H1 (cell line): Measurements from ENCODE around the gene ABHD11. TPM values are rescaled to one million over a fixed set of nuclear protein-coding genes. Genes with fewer than 3 reads are reported as not detected.

Experiments
- BRCA1 ChIP-seq: IDR thresholded peaks from 2 replicates; pipeline ENCODE4 v1.6.1; 2012; ENCODE audit warnings: low read depth, low read length, improper control_type of control experiment
- CBX5 ChIP-seq: fragments of 300-800, 300-1000 bp; sonication (generic); IDR thresholded peaks from 2 replicates; pipeline ENCODE4 v1.7.1; 2016; ENCODE audit warnings: antibody characterized with exemption, low read length, low read depth
- CHD1 ChIP-seq: IDR thresholded peaks from 2 replicates; pipeline ENCODE4 v1.6.1; 2012; ENCODE audit warnings: low read depth, low read length, improper control_type of control experiment
- CHD2 ChIP-seq: IDR thresholded peaks from 2 replicates; pipeline ENCODE4 v1.6.1; 2012; ENCODE audit warnings: low read length, improper control_type of control experiment
- EP300 ChIP-seq, 2 experiments: IDR thresholded peaks; 1 replicate in 1 of 2; 2 replicates in 1 of 2; pipeline ENCODE4 v1.6.1; 2011 to 2012; ENCODE audit warnings: low read depth in 2 of 2, low read length in 2 of 2, mild to moderate bottlenecking in 2 of 2, borderline replicate concordance in 1 of 2, inconsistent platforms in 1 of 2, moderate library complexity in 1 of 2
- GABPA ChIP-seq: IDR thresholded peaks from 2 replicates; pipeline ENCODE4 v1.6.1; 2011; ENCODE audit warnings: mild to moderate bottlenecking, low read length, moderate library complexity, borderline replicate concordance; ENCODE audit not compliant: insufficient read depth
- JUN ChIP-seq: IDR thresholded peaks from 2 replicates; pipeline ENCODE4 v1.6.1; 2011; ENCODE audit warnings: low read depth, mild to moderate bottlenecking, improper control_type of control experiment, low read length
- JUND ChIP-seq: IDR thresholded peaks from 2 replicates; pipeline ENCODE4 v1.6.1; 2011; ENCODE audit warnings: mild to moderate bottlenecking, improper control_type of control experiment, low read length
- KDM1A ChIP-seq: fragments of 200-600, 300-600 bp; sonication (generic); IDR thresholded peaks from 2 replicates; pipeline ENCODE4 v1.7.1; 2016; ENCODE audit warnings: mild to moderate bottlenecking, low read length, borderline replicate concordance
- MAFK ChIP-seq: IDR thresholded peaks from 2 replicates; pipeline ENCODE4 v1.6.1; 2012; ENCODE audit warnings: low read depth, mild to moderate bottlenecking, improper control_type of control experiment, low read length
- POLR2A ChIP-seq, 2 experiments: IDR thresholded peaks; 1 replicate in 1 of 2; 2 replicates in 1 of 2; pipeline ENCODE4 v1.6.1; 2011; ENCODE audit warnings: low read depth in 2 of 2, low read length in 2 of 2, mild to moderate bottlenecking in 2 of 2; ENCODE audit errors: control extremely low read depth in 1 of 2
- POLR2AphosphoS5 ChIP-seq: IDR thresholded peaks from 2 replicates; pipeline ENCODE4 v1.6.1; 2011; ENCODE audit warnings: low read depth, low read length
- POU5F1 ChIP-seq: IDR thresholded peaks from 2 replicates; pipeline ENCODE4 v1.6.1; 2011; ENCODE audit warnings: low read depth, mild to moderate bottlenecking, low read length, moderate library complexity
- RXRA ChIP-seq: IDR thresholded peaks from 2 replicates; pipeline ENCODE4 v1.6.1; 2011; ENCODE audit warnings: low read depth, mild to moderate bottlenecking, low read length, moderate library complexity; ENCODE audit not compliant: insufficient read depth
- SIX5 ChIP-seq: IDR thresholded peaks from 2 replicates; pipeline ENCODE4 v1.6.1; 2011; ENCODE audit warnings: mild to moderate bottlenecking, low read depth, low read length
- SRF ChIP-seq: IDR thresholded peaks from 2 replicates; pipeline ENCODE4 v1.6.1; 2011; ENCODE audit warnings: mild to moderate bottlenecking, low read depth, low read length, moderate library complexity
- TAF1 ChIP-seq: IDR thresholded peaks from 2 replicates; pipeline ENCODE4 v1.6.1; 2011; ENCODE audit warnings: mild to moderate bottlenecking, low read depth, low read length
- polyA plus RNA-seq, 7 experiments: library from polyadenylated mRNA; depleted of rRNA in 3 of 7; stranded (reverse) in 5 of 7; unstranded in 2 of 7; fragments of >200 nt in 5 of 7; fragments of 200-250 nt in 2 of 7; gene quantifications; 1 replicate in 5 of 7; 2 replicates in 1 of 7; 4 replicates in 1 of 7; pipeline versions ENCODE4 v1.2.1 to v1.2.3, GENCODE V29; 2011 to 2013; ENCODE audit warnings: missing spikeins in 2 of 7, mixed read lengths in 2 of 7
- total RNA-seq: library from RNA; stranded (reverse); fragmentation: NEBNext Ultra II Directional; extraction: Animal tissue kit (Norgen Biotek cat#: 25700); gene quantifications from 2 replicates; pipeline ENCODE4 v1.2.1, GENCODE V29; 2021
- TF ChIP-seq, protein P1 (sequence below), 3 experiments: IDR thresholded peaks; 1 replicate in 2 of 3; 2 replicates in 1 of 3; pipeline versions ENCODE4 v1.5.1 to v1.6.1; 2011; ENCODE audit warnings: low read length in 3 of 3, mild to moderate bottlenecking in 3 of 3, inconsistent platforms in 2 of 3, low read depth in 1 of 3, moderate library complexity in 1 of 3; ENCODE audit not compliant: insufficient read depth in 1 of 3; ENCODE audit errors: control extremely low read depth in 1 of 3
- TF ChIP-seq, protein P2 (sequence below): IDR thresholded peaks from 2 replicates; pipeline ENCODE4 v1.6.1; 2012; ENCODE audit warnings: inconsistent platforms
- TF ChIP-seq, protein P3 (sequence below): IDR thresholded peaks from 2 replicates; pipeline ENCODE4 v1.6.1; 2012; ENCODE audit warnings: low read length, inconsistent platforms

The ABHD11 gene
- total and polyA plus RNA-seq, 2 of the 8 experiments (the other 6 are each of a cell fraction or from before 2014, with no cell fraction given) = 19.8 to 42.2 TPM

DNA sequence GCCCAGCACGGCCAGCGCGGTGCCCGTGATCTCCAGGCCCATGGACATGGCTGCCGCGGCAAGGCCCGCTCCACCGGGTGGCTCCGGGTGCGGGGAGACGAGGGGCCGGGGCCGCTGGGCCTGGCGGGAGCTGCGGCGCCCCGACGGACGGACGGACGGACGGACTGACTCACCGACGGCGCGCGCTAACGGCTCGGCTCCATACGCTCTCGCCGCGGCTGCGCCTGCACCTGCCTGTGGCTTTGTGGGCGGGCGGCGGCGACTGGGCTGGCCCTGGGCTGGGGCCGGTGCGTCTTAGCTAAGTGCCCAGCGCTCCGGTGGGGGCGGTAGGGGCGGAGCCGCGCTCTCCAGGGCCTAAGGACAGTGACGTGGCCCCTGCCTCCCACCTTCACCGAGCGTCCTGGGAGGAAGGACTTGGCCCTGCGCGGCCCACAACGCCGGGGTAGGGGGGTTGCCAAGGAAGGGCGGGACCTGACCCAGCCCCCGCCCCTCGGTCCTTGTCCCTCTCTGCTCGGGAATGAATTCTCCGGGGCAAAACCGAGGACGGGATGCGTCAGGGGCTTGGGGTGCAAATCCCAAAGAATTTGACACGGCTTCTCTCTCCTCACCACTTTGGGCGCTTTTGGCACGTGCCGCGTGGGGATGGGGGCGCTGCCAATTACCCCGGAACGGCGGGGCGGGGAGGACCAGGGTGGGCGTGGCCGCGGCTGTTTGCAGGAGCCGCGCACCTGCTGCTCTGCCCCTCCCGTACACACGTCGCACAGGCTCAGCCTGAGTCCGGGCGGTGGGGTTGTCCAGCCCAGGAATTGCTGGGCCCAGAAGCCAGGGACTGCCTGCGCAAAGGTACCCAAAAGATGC lies 31.6 kb upstream of the ABHD11 start, which contains the start of gene CLDN3 (continued):
- TF ChIP-seq CHD1 (no peak), TAF1 (peak; percentile 87), SRF (no peak), GABPA (0 out of 2 replicates have a peak, but pooled peaks have one; percentile 20), JUN (no peak), CHD2 (no peak), EP300 (IDR thresholded peaks at IDR 0.05; ENCODE audit: borderline replicate concordance in 1 of 2, low read depth in 2 of 2, low read length in 2 of 2) (peak in 1 of 2 experiments; percentile 50; a peak in 1 of 3 replicates), KDM1A (no peak), BRCA1 (no peak), POU5F1 (no peak), POLR2A (IDR thresholded peaks at IDR 0.05; ENCODE audit: control extremely low read depth in 1 of 2, low read depth in 2 of 2, low read length in 2 of 2) (peak in 1 of 2 experiments; percentile 76; a peak in 2 of 3 replicates), JUND (no peak), RXRA (no peak), SIX5 (no peak), POLR2AphosphoS5 (peak; percentile 80), MAFK (no peak), CBX5 (no peak)
- TF ChIP-seq, protein P1, sequence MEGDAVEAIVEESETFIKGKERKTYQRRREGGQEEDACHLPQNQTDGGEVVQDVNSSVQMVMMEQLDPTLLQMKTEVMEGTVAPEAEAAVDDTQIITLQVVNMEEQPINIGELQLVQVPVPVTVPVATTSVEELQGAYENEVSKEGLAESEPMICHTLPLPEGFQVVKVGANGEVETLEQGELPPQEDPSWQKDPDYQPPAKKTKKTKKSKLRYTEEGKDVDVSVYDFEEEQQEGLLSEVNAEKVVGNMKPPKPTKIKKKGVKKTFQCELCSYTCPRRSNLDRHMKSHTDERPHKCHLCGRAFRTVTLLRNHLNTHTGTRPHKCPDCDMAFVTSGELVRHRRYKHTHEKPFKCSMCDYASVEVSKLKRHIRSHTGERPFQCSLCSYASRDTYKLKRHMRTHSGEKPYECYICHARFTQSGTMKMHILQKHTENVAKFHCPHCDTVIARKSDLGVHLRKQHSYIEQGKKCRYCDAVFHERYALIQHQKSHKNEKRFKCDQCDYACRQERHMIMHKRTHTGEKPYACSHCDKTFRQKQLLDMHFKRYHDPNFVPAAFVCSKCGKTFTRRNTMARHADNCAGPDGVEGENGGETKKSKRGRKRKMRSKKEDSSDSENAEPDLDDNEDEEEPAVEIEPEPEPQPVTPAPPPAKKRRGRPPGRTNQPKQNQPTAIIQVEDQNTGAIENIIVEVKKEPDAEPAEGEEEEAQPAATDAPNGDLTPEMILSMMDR (IDR thresholded peaks at IDR 0.05; ENCODE audit: control extremely low read depth in 1 of 3, insufficient read depth in 1 of 3, low read depth in 1 of 3, low read length in 3 of 3) = no peak
- TF ChIP-seq, protein P2, sequence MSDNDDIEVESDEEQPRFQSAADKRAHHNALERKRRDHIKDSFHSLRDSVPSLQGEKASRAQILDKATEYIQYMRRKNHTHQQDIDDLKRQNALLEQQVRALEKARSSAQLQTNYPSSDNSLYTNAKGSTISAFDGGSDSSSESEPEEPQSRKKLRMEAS = peak; percentile 57; the same call in 1 of the 2 replicates
- TF ChIP-seq, protein P3, sequence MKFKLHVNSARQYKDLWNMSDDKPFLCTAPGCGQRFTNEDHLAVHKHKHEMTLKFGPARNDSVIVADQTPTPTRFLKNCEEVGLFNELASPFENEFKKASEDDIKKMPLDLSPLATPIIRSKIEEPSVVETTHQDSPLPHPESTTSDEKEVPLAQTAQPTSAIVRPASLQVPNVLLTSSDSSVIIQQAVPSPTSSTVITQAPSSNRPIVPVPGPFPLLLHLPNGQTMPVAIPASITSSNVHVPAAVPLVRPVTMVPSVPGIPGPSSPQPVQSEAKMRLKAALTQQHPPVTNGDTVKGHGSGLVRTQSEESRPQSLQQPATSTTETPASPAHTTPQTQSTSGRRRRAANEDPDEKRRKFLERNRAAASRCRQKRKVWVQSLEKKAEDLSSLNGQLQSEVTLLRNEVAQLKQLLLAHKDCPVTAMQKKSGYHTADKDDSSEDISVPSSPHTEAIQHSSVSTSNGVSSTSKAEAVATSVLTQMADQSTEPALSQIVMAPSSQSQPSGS = no peak
